Retina (tissue), 1 donor: ENCODE results near the gene OR6V1.
"Not testable (repeated sequence)": the region's sequence is repeated elsewhere in the genome, so short reads cannot be mapped to it uniquely, and the experiment has no call there.

ENCODE experiments used
- DNase-seq: peaks from one replicate; pipeline ENCODE4 v3.0.0-alpha.2; 2016

The OR6V1 gene

GRCh38 chr7:143043391-143043790 is 8.8 kb upstream of the OR6V1 start:
- DNase-seq, result no peak

- no peak for DNase-seq
Measured at GRCh38 chr7:143046426-143046851, 5.7 kb upstream of the OR6V1 start.

- no peak for DNase-seq
Measured at GRCh38 chr7:143047326-143047725, 4.8 kb upstream of the OR6V1 start.

- DNase-seq, result no peak
Measured at GRCh38 chr7:143048827-143049226, 3.3 kb upstream of the OR6V1 start.

- DNase-seq, result no peak
Measured at GRCh38 chr7:143049362-143049761, 2.8 kb upstream of the OR6V1 start.

- DNase-seq, result no peak
Measured at GRCh38 chr7:143050931-143051330, 1.2 kb upstream of the OR6V1 start.

- DNase-seq, result no peak
Measured at GRCh38 chr7:143054621-143055020, 2.5 kb downstream of the OR6V1 start.

- no peak for DNase-seq
Measured at GRCh38 chr7:143055754-143056153, 3.6 kb downstream of the OR6V1 start.

GRCh38 chr7:143063741-143064140 is 11.6 kb downstream of the OR6V1 start:
- DNase-seq, result no peak

GRCh38 chr7:143068446-143068845 is 16.3 kb downstream of the OR6V1 start:
- no peak for DNase-seq

GRCh38 chr7:143069912-143070500 is 17.9 kb downstream of the OR6V1 start:
- no peak for DNase-seq

GRCh38 chr7:143073556-143073955 is 21.4 kb downstream of the OR6V1 start:
- no peak for DNase-seq

- DNase-seq, result no peak
Measured at GRCh38 chr7:143074141-143074540, 22.0 kb downstream of the OR6V1 start.

- DNase-seq, result no peak
Measured at GRCh38 chr7:143085109-143085508, 33.0 kb downstream of the OR6V1 start.

- DNase-seq, result not testable (repeated sequence)
Measured at GRCh38 chr7:143085610-143086009, 33.5 kb downstream of the OR6V1 start.

- not testable (repeated sequence) for DNase-seq
Measured at GRCh38 chr7:143088549-143089231, 36.5 kb downstream of the OR6V1 start.

- DNase-seq, result no peak
Measured at GRCh38 chr7:143096146-143096545, 44.0 kb downstream of the OR6V1 start.

GRCh38 chr7:143099579-143099978 is 47.4 kb downstream of the OR6V1 start:
- not testable (repeated sequence) for DNase-seq
